NCI-H1092 (cell line): ENCODE measurements around the gene RGMA.
"Not testable (repeated sequence)": the region's sequence is repeated elsewhere in the genome, so short reads cannot be mapped to it uniquely, and the experiment has no call there.

Source experiments
- DNase-seq: peaks from one replicate; lab custom pipeline; 2025; lab: John Stamatoyannopoulos, UW

The RGMA gene

GRCh38 chr15:93034512-93034911 lies 54.5 kb downstream of the RGMA start:
- no peak for DNase-seq

GRCh38 chr15:93033434-93034045 lies 55.5 kb downstream of the RGMA start:
- DNase-seq: no peak

- not testable (repeated sequence) for DNase-seq
Observed at GRCh38 chr15:93032515-93033206, 56.4 kb downstream of the RGMA start.

- not testable (repeated sequence) for DNase-seq
Observed at GRCh38 chr15:93031557-93032384, 57.2 kb downstream of the RGMA start.

- no peak for DNase-seq
Observed at GRCh38 chr15:93031103-93031464, 57.9 kb downstream of the RGMA start.

GRCh38 chr15:93030430-93031102 lies 58.4 kb downstream of the RGMA start:
- DNase-seq: peak; percentile 38

- no peak for DNase-seq
Observed at GRCh38 chr15:93029836-93030429, 59.1 kb downstream of the RGMA start.

- no peak for DNase-seq
Observed at GRCh38 chr15:93029214-93029835, 59.7 kb downstream of the RGMA start.

GRCh38 chr15:93028632-93029213 lies 60.3 kb downstream of the RGMA start:
- DNase-seq: no peak

GRCh38 chr15:93028111-93028631 lies 60.8 kb downstream of the RGMA start:
- no peak for DNase-seq

- no peak for DNase-seq
Observed at GRCh38 chr15:93027413-93027812, 61.6 kb downstream of the RGMA start.

- DNase-seq: no peak
Observed at GRCh38 chr15:93026380-93026817, 62.6 kb downstream of the RGMA start.

GRCh38 chr15:93025625-93025982 lies 63.4 kb downstream of the RGMA start:
- DNase-seq: no peak

- DNase-seq: no peak
Observed at GRCh38 chr15:93024716-93025624, 64.0 kb downstream of the RGMA start.

GRCh38 chr15:93024293-93024692 lies 64.7 kb downstream of the RGMA start:
- DNase-seq: no peak

- DNase-seq: no peak
Observed at GRCh38 chr15:93020976-93021772, 67.8 kb downstream of the RGMA start.

- DNase-seq: no peak
Observed at GRCh38 chr15:93019971-93020370, 69.0 kb downstream of the RGMA start.

- DNase-seq: no peak
Observed at GRCh38 chr15:93019090-93019489, 69.9 kb downstream of the RGMA start.

- DNase-seq: no peak
Observed at GRCh38 chr15:93018574-93018973, 70.4 kb downstream of the RGMA start.
